CD14-positive monocyte (primary cell): ENCODE data around the gene ONECUT1. TPM values are rescaled to one million over a fixed set of nuclear protein-coding genes. Genes with fewer than 3 reads are reported as not detected.

Experiments
- DNase-seq, 3 donors: peaks; one replicate each; pipeline ENCODE4 v3.0.0-alpha.2; 2011 to 2022
- H2AFZ ChIP-seq: 2 replicates; pipeline ENCODE4 v1.6.0; 2012; ENCODE audit warnings: mild to moderate bottlenecking, low read depth, low read length, inconsistent platforms; ENCODE audit not compliant: insufficient read depth, poor library complexity, severe bottlenecking
- H3K27ac ChIP-seq, 2 donors: 1 replicate in 1 of 2; 2 replicates in 1 of 2; pipeline ENCODE4 v1.5.1; 2012 to 2013; ENCODE audit warnings: low read length in 2 of 2, control low read depth in 1 of 2, inconsistent platforms in 1 of 2, low read depth in 1 of 2, mild to moderate bottlenecking in 1 of 2
- H3K27me3 ChIP-seq, 2 donors: one replicate each; pipeline versions ENCODE4 v1.6.0 to v1.6.1; 2011 to 2013; ENCODE audit warnings: low read length in 2 of 2; ENCODE audit not compliant: control insufficient read depth in 2 of 2, insufficient read depth in 2 of 2
- H3K36me3 ChIP-seq, 2 donors: replicated peaks in 1 of 2; 1 replicate in 1 of 2; 2 replicates in 1 of 2; pipeline versions ENCODE4 v1.5.1 to v1.6.1; 2012 to 2013; ENCODE audit warnings: low read length in 2 of 2, control low read depth in 1 of 2, inconsistent platforms in 1 of 2, mild to moderate bottlenecking in 1 of 2; ENCODE audit not compliant: insufficient read depth in 2 of 2, control insufficient read depth in 1 of 2
- H3K4me1 ChIP-seq, 2 donors: 1 replicate in 1 of 2; 2 replicates in 1 of 2; pipeline versions ENCODE4 v1.5.1 to v1.6.1; 2012 to 2013; ENCODE audit warnings: low read length in 2 of 2, control low read depth in 1 of 2, inconsistent platforms in 1 of 2, mild to moderate bottlenecking in 1 of 2, moderate library complexity in 1 of 2; ENCODE audit not compliant: insufficient read depth in 2 of 2, control insufficient read depth in 1 of 2
- H3K4me2 ChIP-seq: replicated peaks from 2 replicates; pipeline ENCODE3; 2012; ENCODE audit warnings: low read length, moderate library complexity, mild to moderate bottlenecking; ENCODE audit not compliant: poor library complexity, severe bottlenecking; ENCODE audit errors: extremely low read depth
- H3K4me3 ChIP-seq, 3 experiments: fragments of 200-600 bp in 1 of 3; sonication (generic) in 1 of 3; replicated peaks in 1 of 3; 1 replicate in 2 of 3; 2 replicates in 1 of 3; pipeline ENCODE4 v1.5.1; 2011 to 2013; ENCODE audit warnings: low read length in 3 of 3, mild to moderate bottlenecking in 3 of 3, control low read depth in 2 of 3, low read depth in 2 of 3, inconsistent platforms in 1 of 3, moderate library complexity in 1 of 3
- H3K79me2 ChIP-seq: 2 replicates; pipeline ENCODE4 v1.6.0; 2012; ENCODE audit warnings: mild to moderate bottlenecking, control low read depth, inconsistent platforms, low read length, moderate library complexity; ENCODE audit not compliant: insufficient read depth
- H3K9ac ChIP-seq: 2 replicates; pipeline ENCODE4 v1.6.0; 2017; ENCODE audit warnings: low read length, mild to moderate bottlenecking; ENCODE audit not compliant: insufficient read depth, poor library complexity, severe bottlenecking
- H3K9me3 ChIP-seq, 2 donors: replicated peaks in 1 of 2; 1 replicate in 1 of 2; 2 replicates in 1 of 2; pipeline versions ENCODE4 v1.5.1 to v1.6.1; 2012 to 2013; ENCODE audit warnings: low read length in 2 of 2, control low read depth in 1 of 2; ENCODE audit not compliant: control insufficient read depth in 1 of 2, insufficient read depth in 1 of 2
- H4K20me1 ChIP-seq: 2 replicates; pipeline ENCODE4 v1.6.0; 2012; ENCODE audit warnings: mild to moderate bottlenecking, low read length, control low read depth, moderate library complexity; ENCODE audit not compliant: insufficient read depth
- H3K27ac Mint-ChIP-seq, 7 donors: one replicate each; pipeline ENCODE4 v1.8.0; 2020; ENCODE audit warnings: mild to moderate bottlenecking in 7 of 7, mixed read lengths in 7 of 7, moderate library complexity in 6 of 7, inconsistent platforms in 2 of 7
- H3K27me3 Mint-ChIP-seq, 3 donors: one replicate each; pipeline ENCODE4 v1.8.0; 2021 to 2022; ENCODE audit warnings: low read depth in 3 of 3, mild to moderate bottlenecking in 3 of 3, mixed read lengths in 3 of 3, moderate library complexity in 3 of 3, inconsistent platforms in 1 of 3
- H3K36me3 Mint-ChIP-seq, 2 donors: one replicate each; pipeline ENCODE4 v1.8.0; 2020; ENCODE audit warnings: mixed read lengths in 2 of 2, inconsistent platforms in 1 of 2, mild to moderate bottlenecking in 1 of 2
- H3K4me1 Mint-ChIP-seq: one replicate; pipeline ENCODE4 v1.8.0; 2020; ENCODE audit warnings: mild to moderate bottlenecking, mixed read lengths
- H3K4me3 Mint-ChIP-seq, 2 donors: one replicate each; pipeline ENCODE4 v1.8.0; 2020; ENCODE audit warnings: mild to moderate bottlenecking in 2 of 2, mixed read lengths in 2 of 2, moderate library complexity in 1 of 2
- H3K9me3 Mint-ChIP-seq, 7 donors: one replicate each; pipeline ENCODE4 v1.8.0; 2020 to 2022; ENCODE audit warnings: mixed read lengths in 7 of 7, mild to moderate bottlenecking in 6 of 7, moderate library complexity in 6 of 7, inconsistent platforms in 2 of 7
- WGBS: methylation state at CpG from one replicate; pipeline ENCODE4 v1.1.5; 2013; ENCODE audit warnings: missing lambda C conversion rate; ENCODE audit not compliant: insufficient coverage; 5-methylcytosine and 5-hydroxymethylcytosine counted together
- intact Hi-C, 2 donors: fragments of 100-400 bp; cut with micrococcal nuclease; formaldehyde crosslinking; loops; one replicate each; pipeline versions ENCODE4 v1.15.0 to v1.15.1; 2023
- polyA plus RNA-seq, 3 donors: library from polyadenylated mRNA; depleted of rRNA in 1 of 3; unstranded in 2 of 3; stranded (reverse) in 1 of 3; fragments of 300-500 nt in 2 of 3; fragments of >200 nt in 1 of 3; fragmentation: Illumina TruSeq in 2 of 3; gene quantifications; 1 replicate in 2 of 3; 2 replicates in 1 of 3; pipeline ENCODE4 v1.2.3, GENCODE V29; 2012 to 2021
- TF ChIP-seq, protein P1 (sequence below): fragments of 200-600 bp; IDR thresholded peaks from one replicate; pipeline ENCODE4 v1.8.0; 2022; ENCODE audit warnings: antibody characterized with exemption, mild to moderate bottlenecking

Gene ONECUT1
- polyA plus RNA-seq, 3 donors = not detected

DNA sequence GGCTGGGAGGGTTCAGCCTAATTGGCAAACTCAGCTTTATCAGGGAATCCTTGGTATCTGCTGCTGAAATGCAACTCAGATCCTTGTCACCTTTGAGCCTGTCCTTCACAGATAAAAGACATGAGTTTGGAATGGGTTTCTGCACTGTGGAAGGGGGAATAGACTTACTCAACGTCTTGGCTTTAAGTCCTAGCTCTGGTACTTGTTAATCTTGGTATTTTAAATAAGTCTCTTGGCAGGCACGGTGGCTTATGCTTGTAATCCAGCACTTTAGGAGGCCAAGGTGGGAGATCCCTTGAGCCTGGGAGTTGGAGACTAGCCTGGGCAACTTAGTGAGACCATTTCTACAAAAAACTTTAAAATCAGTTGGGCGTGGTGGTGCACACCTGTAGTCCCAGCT lies 55.8 kb downstream of the ONECUT1 start:
- Histone ChIP-seq H3K79me2 (no peaks in the 10 kb centered on the region), H3K9ac (no peak overlapping the region), H3K27ac (no peak overlapping the region), H3K4me1 (no peaks in the 10 kb centered on the region), H3K4me3 (no peak overlapping the region), H3K27me3 (no peaks in the 10 kb centered on the region), H3K9me3 (no peaks in the 10 kb centered on the region), H4K20me1 (no peaks in the 10 kb centered on the region), H2AFZ (no peak overlapping the region), H3K4me2 (no peak overlapping the region), H3K36me3 (no peaks in the 10 kb centered on the region)
- Mint-ChIP-seq H3K9me3 (no peaks in the 10 kb centered on the region), H3K4me1 (peaks cover 15% of the 10 kb centered on the region), H3K4me3 (no peak overlapping the region), H3K27ac (no peak overlapping the region), H3K27me3 (peaks cover 0 to 2% (median 2%) of the 10 kb centered on the region in 3 donors), H3K36me3 (no peaks in the 10 kb centered on the region)
- TF ChIP-seq, protein P1, sequence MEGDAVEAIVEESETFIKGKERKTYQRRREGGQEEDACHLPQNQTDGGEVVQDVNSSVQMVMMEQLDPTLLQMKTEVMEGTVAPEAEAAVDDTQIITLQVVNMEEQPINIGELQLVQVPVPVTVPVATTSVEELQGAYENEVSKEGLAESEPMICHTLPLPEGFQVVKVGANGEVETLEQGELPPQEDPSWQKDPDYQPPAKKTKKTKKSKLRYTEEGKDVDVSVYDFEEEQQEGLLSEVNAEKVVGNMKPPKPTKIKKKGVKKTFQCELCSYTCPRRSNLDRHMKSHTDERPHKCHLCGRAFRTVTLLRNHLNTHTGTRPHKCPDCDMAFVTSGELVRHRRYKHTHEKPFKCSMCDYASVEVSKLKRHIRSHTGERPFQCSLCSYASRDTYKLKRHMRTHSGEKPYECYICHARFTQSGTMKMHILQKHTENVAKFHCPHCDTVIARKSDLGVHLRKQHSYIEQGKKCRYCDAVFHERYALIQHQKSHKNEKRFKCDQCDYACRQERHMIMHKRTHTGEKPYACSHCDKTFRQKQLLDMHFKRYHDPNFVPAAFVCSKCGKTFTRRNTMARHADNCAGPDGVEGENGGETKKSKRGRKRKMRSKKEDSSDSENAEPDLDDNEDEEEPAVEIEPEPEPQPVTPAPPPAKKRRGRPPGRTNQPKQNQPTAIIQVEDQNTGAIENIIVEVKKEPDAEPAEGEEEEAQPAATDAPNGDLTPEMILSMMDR = no peak
- intact Hi-C loops = loop anchor here in 1 of 2 donors (10.0 kb wide), 1 partner anchor 400 kb away; no protein-coding TSS in a partner anchor
- DNase-seq = no peak
- WGBS = 95% methylated on average over 3 of the region's 3 CpGs

DNA sequence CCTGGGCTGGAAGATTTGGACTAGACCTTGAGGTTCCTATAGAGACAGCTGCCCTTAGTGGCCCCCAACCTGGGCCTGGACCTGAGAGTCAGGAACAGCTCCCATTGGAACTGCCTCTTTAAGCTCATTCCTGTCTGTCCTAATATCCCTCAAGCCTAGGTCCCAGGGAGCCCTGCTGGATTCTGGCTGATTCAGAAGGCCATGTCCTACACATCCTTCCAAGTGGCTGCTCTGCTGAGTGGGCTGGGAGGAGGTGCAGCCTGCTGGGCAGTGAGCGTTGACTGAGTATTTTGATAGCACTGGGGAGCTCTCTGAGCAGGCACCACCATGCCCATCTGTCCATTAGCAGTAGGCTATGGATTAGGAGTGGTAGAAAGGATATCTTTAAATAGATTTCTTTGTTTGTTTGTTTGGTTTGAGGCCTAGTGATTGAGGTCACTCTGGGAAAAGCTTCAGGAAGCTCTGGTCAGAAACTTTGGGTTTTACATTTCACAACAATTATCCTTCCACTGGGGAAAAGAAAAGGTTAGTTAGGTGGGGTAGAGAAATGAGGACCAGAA lies 56.4 kb downstream of the ONECUT1 start:
- TF ChIP-seq, protein P1 = no peak
- H3K79me2 ChIP-seq = no peaks in the 10 kb centered on the region
- Mint-ChIP-seq H3K27ac (no peak overlapping the region), H3K9me3 (no peaks in the 10 kb centered on the region), H3K4me1 (peaks cover 15% of the 10 kb centered on the region), H3K27me3 (peaks cover 0 to 3% (median 2%) of the 10 kb centered on the region in 3 donors), H3K4me3 (no peak overlapping the region), H3K36me3 (no peaks in the 10 kb centered on the region)
- H3K4me2 ChIP-seq = no peak overlapping the region
- no peaks in the 10 kb centered on the region for H3K36me3 ChIP-seq
- H3K27ac ChIP-seq = no peak overlapping the region
- no peaks in the 10 kb centered on the region for H3K27me3 ChIP-seq
- no peak overlapping the region for H3K4me3 ChIP-seq
- no peak overlapping the region for H2AFZ ChIP-seq
- WGBS = 100% methylated on average over 1 of the region's 1 CpG
- no peak for DNase-seq
- no peak overlapping the region for H3K9ac ChIP-seq
- H3K4me1 ChIP-seq = no peaks in the 10 kb centered on the region
- H3K9me3 ChIP-seq = no peaks in the 10 kb centered on the region
- H4K20me1 ChIP-seq = no peaks in the 10 kb centered on the region
- intact Hi-C loops = loop anchor here in 1 of 2 donors (10.0 kb wide), 1 partner anchor 399 kb away; no protein-coding TSS in a partner anchor
